Lower leg skin (tissue), 4 donors: ENCODE data around the gene MYH2. TPM values are rescaled to one million over a fixed set of nuclear protein-coding genes. Genes with fewer than 3 reads are reported as not detected.

Source experiments
- DNase-seq, 2 donors: peaks; one replicate each; pipeline ENCODE4 v3.0.0-alpha.2; 2019; ENCODE audit warnings: low spot score in 2 of 2
- H3K4me3 ChIP-seq: fragments of 200-600 bp; sonication (generic); 2 replicates; pipeline ENCODE4 v1.5.1; 2017; ENCODE audit warnings: mild to moderate bottlenecking, low read depth; ENCODE audit not compliant: poor library complexity, severe bottlenecking
- CTCF ChIP-seq, 3 donors: fragments of 450-650 bp; IDR thresholded peaks; one replicate each; pipeline ENCODE4 v1.5.1; 2016; ENCODE audit warnings: antibody characterized with exemption in 3 of 3, mild to moderate bottlenecking in 3 of 3, moderate library complexity in 2 of 3
- POLR2A ChIP-seq, 2 donors: fragments of 450-650 bp; IDR thresholded peaks; one replicate each; pipeline ENCODE4 v1.6.1; 2016 to 2017; ENCODE audit warnings: antibody characterized with exemption in 2 of 2, mild to moderate bottlenecking in 1 of 2, moderate library complexity in 1 of 2
- WGBS, 2 donors: methylation state at CpG; one replicate each; pipeline ENCODE4 v1.1.5; 2018; 5-methylcytosine and 5-hydroxymethylcytosine counted together
- intact Hi-C: fragments of 100-400 bp; cut with DNase I; formaldehyde crosslinking; loops from one replicate; pipeline ENCODE4 v1.15.0; 2023; ENCODE audit warnings: low total_unique reads
- total RNA-seq, 4 donors: library from RNA; depleted of rRNA; stranded (reverse); fragments of >200 nt; gene quantifications; one replicate each; pipeline ENCODE4 v1.1.0, GENCODE V29; 2016

MYH2 gene
- total RNA-seq, 4 donors from 2014 or later: 0.37 to 1.8 TPM; not detected in 2

- DNase-seq: peak in 1 of 2 donors; percentile 17
- TF ChIP-seq POLR2A (IDR thresholded peaks at IDR 0.05) (no peak), CTCF (IDR thresholded peaks at IDR 0.05) (no peak)
- WGBS, 2 donors: 53 to 54% methylated on average over 6 of the region's 6 CpGs
- H3K4me3 ChIP-seq: no peak overlapping the region
- intact Hi-C loops: no loop called here
Measured at GRCh38 chr17:10513299-10514067, 36.0 kb downstream of the MYH2 start.

GRCh38 chr17:10512856-10513255 is 36.6 kb downstream of the MYH2 start:
- no peak overlapping the region for H3K4me3 ChIP-seq
- intact Hi-C loops: no loop called here
- no peak for TF ChIP-seq POLR2A (IDR thresholded peaks at IDR 0.05)
- WGBS, 2 donors: 52 to 54% methylated on average over 2 of the region's 2 CpGs
- no peak for DNase-seq

GRCh38 chr17:10499950-10500349 is 49.5 kb downstream of the MYH2 start:
- DNase-seq: no peak
- TF ChIP-seq CTCF (IDR thresholded peaks at IDR 0.05): no peak
- TF ChIP-seq POLR2A (IDR thresholded peaks at IDR 0.05): no peak
- intact Hi-C loops: no loop called here
- no peak overlapping the region for H3K4me3 ChIP-seq
- 58 to 65% methylated on average over 3 of the region's 3 CpGs for WGBS, 2 donors

- intact Hi-C loops: no loop called here
- H3K4me3 ChIP-seq: no peak overlapping the region
- WGBS, 2 donors: 87 to 96% methylated on average over 2 of the region's 2 CpGs
- TF ChIP-seq CTCF (IDR thresholded peaks at IDR 0.05) (no peak), POLR2A (IDR thresholded peaks at IDR 0.05) (no peak)
- DNase-seq: no peak
Measured at GRCh38 chr17:10492004-10492403, 57.5 kb downstream of the MYH2 start.

GRCh38 chr17:10482252-10482651 is 67.2 kb downstream of the MYH2 start:
- intact Hi-C loops: no loop called here
- DNase-seq: no peak
- WGBS, 2 donors: 67 to 83% methylated on average over 1 of the region's 1 CpG
- no peak for TF ChIP-seq CTCF (IDR thresholded peaks at IDR 0.05)
- TF ChIP-seq POLR2A (IDR thresholded peaks at IDR 0.05): no peak
- peak overlapping the region; percentile 1 for H3K4me3 ChIP-seq

- H3K4me3 ChIP-seq: no peak overlapping the region
- TF ChIP-seq POLR2A (IDR thresholded peaks at IDR 0.05): no peak
- no peak for TF ChIP-seq CTCF (IDR thresholded peaks at IDR 0.05)
- no peak for DNase-seq
- WGBS, 2 donors: 78 to 89% methylated on average over 1 of the region's 1 CpG
- intact Hi-C loops: no loop called here
Measured at GRCh38 chr17:10477701-10478100, 71.8 kb downstream of the MYH2 start.
